GM19463 (cell line): ENCODE results near the gene XAGE1B.
"Not testable (repeated sequence)": the region's sequence is repeated elsewhere in the genome, so short reads cannot be mapped to it uniquely, and the experiment has no call there.

Source experiments
- ATAC-seq: cut with Tn5 transposase; IDR thresholded peaks from one replicate; pipeline ENCODE4 v1.9.1; 2021; ENCODE audit warnings: mild to moderate bottlenecking, moderate library complexity; ENCODE audit not compliant: unreplicated experiment

Gene XAGE1B, protein sequence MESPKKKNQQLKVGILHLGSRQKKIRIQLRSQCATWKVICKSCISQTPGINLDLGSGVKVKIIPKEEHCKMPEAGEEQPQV

DNA sequence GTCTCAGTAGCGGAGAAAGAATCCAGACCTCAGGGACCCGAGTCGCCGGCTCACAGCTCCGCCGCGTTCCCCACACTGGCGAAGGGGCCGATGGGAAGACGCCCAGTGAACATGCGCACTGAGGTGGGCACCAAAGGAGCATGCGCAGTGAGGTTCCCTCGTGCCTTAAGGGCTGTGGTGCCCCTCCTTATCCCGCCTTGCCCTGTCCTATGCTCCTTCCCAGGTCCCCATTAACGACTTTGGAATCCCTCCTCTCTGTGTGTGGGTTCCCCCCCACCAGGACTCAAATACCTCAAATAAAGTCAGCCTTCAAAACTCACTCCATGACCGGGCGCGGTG, at the start of gene XAGE1B:
XAGE1B (minus strand) TSS at position 77 of the 339 bp plus-strand sequence. CDS start 1,536 bp downstream, outside the sequence.
- ATAC-seq = not testable (repeated sequence)

DNA sequence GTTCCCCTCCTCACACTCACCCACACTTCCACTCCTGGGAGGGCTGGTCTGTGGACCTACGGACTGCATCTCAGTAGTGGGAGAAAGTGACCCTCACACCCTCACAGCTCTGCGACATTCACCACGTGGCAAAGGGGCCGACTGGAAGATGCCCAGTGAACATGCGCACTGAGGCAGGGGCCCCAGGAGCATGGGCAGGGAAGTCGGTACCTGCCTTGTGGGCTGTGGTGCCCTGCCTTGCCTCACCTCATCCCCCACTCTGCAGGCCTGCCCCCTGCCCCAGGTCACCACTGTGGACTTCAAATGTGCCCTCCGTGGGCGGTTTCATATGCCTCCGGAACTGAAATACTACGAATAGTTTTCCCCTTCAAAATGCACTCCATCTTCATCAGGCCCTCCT, 46.2 kb upstream of the XAGE1B start:
- no peak for ATAC-seq

- ATAC-seq = no peak
Measured at GRCh38 chrX:52558140-52558539, 41.3 kb upstream of the XAGE1B start.

GRCh38 chrX:52556741-52557140, 39.9 kb upstream of the XAGE1B start:
- ATAC-seq = no peak

DNA sequence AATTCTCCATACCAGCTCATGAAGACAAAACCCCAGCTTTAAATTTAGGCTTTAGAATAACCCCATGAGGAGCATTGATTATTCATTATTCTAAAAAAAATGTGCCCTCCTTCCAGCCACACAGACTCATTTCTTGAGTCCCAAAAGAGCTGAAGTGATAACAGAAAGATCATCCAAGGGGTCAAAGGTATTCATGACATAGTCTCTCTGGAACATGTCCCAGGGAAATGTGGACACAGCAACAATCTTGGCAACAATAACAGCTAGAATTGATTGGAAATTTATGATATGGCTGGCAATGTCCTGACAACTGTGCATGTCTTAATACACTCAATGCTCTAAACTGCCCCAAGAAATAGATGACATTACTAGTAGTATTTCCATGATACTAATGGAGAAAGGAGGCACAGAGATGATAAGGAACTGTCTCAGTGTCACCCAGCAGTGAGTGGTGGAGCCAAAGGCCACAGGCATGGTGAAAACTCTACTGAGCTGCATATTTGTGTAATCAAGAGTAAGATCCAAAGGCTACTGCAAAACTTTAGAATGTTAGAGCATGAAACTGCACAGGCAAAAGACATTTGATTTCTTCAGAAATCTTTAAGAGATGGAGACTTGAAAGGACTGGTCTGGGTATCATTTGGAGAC, 37.3 kb upstream of the XAGE1B start:
- no peak for ATAC-seq

GRCh38 chrX:52548769-52549168, 31.9 kb upstream of the XAGE1B start:
- ATAC-seq = not testable (repeated sequence)

DNA sequence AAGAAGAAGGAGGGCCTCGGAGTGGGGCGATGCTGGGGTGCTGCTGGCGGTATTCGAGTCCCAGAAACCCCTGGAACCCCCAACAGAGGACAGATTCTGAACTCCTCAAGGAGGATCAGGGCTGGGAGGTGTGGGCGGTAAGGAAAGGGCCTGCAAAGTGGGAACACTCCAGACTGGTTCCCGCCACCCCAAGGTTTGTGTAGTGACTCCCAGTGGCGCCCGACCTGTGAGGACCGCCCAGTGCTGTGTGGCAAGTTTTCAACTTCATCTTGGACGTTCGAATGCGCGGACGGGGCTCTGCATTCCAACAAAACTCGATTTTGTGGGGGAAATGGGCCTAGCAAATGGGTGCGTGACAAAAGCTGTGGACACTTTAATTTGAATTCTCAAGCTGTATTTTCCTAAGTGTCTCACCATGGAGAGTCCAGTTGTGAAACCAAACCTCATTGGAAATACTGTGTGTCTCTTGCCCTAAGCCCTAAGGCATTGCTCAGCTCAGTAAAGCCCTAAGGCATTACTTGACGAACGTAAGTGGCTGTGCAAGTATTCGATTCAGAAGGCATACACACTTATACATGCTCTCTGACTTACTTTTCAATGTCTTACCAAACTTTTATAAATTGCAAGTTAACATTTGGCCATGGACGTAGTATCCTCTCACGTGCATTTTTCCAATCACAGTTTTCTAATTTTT, 27.4 kb upstream of the XAGE1B start:
- ATAC-seq = no peak

DNA sequence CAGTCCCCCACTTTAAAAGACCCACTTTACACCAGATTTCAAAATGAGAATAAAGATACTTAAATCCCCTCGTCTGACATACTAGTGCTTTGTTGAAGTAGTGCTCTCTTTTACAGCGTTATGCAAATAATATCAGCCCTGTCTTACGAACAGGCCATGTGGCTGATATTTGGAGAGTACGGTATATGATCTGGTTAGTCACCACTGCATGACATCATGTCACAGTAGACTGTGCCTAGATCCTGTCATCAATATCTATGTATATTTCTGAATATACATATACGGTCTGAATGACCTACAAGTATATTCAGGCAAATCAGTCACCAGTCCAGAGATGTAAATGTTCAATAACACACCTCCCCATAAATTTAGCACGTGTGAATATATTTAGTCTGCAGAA, 25.4 kb upstream of the XAGE1B start:
- no peak for ATAC-seq

DNA sequence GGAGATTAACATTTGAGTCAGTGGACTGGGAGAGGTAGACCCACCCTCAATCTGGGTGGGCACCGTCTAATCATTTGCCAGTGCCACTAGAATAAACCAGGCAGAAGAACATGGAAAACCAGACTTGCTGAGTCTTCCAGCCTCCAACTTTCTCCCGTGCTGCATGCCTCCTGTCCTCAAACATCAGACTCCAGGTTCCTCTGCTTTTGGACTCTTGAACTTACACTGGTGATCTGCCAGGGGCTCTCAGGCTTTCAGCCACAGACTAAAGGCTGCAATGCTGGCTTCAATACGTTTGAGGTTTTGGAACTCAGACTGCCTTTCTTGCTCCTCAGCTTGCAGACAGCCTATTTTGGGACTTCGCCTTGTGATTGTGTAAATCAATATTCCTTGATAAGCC, 24.2 kb upstream of the XAGE1B start:
- ATAC-seq = not testable (repeated sequence)

GRCh38 chrX:52516110-52516986, 515 bp downstream of the XAGE1B start:
- ATAC-seq = not testable (repeated sequence)

GRCh38 chrX:52511126-52511525, 5.7 kb downstream of the XAGE1B start:
- ATAC-seq = not testable (repeated sequence)

GRCh38 chrX:52509916-52510315, 6.9 kb downstream of the XAGE1B start:
- no peak for ATAC-seq

GRCh38 chrX:52507331-52507730, 9.5 kb downstream of the XAGE1B start:
- no peak for ATAC-seq

DNA sequence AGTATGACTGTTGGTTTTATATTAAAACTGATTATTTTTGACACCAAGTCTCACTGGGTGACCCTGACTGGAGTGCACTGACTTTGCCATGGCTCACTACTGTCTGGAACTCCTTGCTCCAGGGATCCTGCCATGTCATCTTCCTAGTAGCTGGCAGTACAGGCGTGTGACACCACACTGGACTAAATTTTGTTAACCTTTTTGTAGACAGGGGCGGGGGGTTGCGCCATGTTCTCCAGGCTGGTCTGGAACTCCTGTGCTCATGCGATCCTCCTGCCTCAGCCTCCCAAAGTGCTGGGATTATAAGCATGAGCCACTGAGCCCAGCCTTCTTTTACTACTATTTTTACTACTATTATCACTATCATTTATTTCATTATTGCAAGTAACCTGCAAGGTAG, 12.3 kb downstream of the XAGE1B start:
- no peak for ATAC-seq

- not testable (repeated sequence) for ATAC-seq
Measured at GRCh38 chrX:52501362-52501761, 15.5 kb downstream of the XAGE1B start.

DNA sequence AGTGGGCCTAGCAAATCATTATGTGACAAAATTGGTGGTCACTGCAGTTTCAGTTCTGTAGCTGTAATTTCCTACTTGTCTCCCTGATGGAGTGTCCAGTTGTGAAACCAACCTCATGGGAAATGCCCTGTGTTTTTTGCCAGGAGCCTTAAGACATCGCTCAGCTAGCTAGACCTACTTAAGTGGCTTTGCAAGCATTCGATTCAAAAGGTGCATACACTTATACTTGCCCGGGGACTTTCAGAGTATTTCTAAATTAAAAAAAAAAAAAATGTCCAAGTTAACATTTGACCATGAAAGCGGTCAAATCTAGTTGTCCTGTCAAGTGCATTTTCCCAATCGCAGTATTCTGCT, 20.5 kb downstream of the XAGE1B start:
- ATAC-seq = not testable (repeated sequence)

GRCh38 chrX:52495545-52496418, 21.1 kb downstream of the XAGE1B start, which contains the start of gene XAGE1A:
TSS of gene XAGE1A (plus strand) at chrX:52495808. CDS start at chrX:52497362, 1,554 bp downstream.
- ATAC-seq = not testable (repeated sequence)

- not testable (repeated sequence) for ATAC-seq
Measured at GRCh38 chrX:52471301-52471700, 45.6 kb downstream of the XAGE1B start.
